ENCODE results near the gene TPM4.
"Not testable (repeated sequence)": the region's sequence is repeated elsewhere in the genome, so short reads cannot be mapped to it uniquely, and the experiment has no call there.

Gene TPM4

GRCh38 chr19:16076154-16076957 is at the start of gene TPM4:
TSS of gene TPM4 (plus strand) at chr19:16076495. CDS start at chr19:16076566, 71 bp downstream.
- peak; percentile 78 for DNase-seq

DNA sequence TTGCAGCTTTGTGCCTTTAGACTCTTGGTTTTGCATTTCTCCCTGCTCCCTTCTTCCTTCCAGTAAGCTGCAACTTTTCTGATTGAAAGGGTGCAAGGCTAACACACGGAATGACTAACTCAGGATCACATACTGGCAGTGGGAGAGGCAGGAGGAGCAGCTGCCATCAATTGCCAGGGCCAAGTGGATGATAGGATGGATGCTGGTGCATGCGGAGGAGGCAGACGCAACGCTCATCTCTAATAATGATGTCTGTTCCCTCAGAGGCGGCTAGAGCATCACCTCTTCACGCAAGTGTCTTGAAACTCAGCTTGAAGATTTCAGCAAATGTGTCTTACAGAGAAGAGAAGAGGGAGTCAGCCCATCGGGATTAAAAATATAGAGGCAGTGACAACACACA is 49.5 kb upstream of the TPM4 start:
- no peak for DNase-seq

DNA sequence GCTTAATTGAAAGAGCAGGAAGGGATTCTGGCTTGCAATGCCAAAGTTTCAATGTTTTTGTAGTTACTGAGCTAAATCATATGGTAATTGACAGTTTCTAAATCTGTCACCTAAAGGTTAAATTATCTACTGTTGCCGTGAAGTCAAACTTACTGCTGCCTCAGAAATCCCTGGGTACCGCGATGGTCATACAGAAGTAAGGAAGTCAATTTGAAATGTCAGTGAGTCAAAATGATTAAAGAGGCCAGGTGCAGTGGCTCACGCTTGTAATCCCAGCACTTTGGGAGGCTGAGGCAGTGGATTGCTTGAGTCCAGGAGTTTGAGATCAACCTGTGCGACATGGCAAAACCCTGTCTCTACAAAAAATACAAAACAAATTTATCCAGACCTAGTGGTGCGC is 48.8 kb upstream of the TPM4 start:
- no peak for DNase-seq

- DNase-seq = not testable (repeated sequence)
Measured at GRCh38 chr19:16030155-16030554, 46.1 kb upstream of the TPM4 start.

DNA sequence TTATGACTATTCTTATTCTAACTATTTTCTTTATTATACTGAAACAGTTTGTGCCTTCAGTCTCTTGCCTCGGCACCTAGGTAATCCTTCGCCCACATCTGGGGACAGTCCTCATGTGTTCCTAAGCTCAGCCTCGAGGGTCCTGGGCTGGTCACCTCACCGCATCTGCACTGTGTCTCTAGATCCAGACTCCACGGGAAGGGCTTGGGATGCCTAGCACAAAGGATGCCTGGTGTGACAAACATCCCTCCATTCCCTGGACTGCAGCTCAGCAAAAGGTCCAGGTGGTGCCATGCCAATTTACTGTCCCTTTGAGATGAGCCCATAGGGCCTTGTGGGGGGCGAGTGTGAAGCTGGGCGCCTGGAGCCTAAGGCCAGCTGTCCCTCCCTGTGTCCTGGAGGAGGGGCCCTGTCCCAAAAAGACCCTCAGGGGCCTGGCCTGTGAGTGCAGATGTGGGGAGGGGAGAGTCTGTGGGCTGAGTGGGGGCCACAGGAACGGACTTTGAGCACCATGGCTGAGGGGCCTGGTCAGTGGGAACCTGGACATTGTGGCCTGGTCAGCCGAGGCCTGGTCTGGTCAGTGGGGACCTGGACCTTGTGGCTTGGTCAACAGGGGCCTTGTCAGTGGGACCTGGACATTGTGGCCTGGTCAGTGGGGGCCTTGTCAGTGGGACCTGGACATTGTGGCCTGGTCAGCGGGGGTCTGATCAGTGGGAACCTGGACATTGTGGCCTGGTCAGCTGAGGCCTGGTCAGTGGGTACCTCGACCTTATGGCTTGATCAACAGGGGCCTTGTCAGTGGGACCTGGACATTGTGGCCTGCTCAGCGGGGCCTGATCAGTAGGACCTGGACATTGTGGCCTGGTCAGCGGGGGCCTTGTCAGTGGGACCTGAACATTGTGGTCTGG is 45.1 kb upstream of the TPM4 start:
- DNase-seq = no peak

GRCh38 chr19:16031872-16032200 is 44.5 kb upstream of the TPM4 start:
- no peak for DNase-seq

DNA sequence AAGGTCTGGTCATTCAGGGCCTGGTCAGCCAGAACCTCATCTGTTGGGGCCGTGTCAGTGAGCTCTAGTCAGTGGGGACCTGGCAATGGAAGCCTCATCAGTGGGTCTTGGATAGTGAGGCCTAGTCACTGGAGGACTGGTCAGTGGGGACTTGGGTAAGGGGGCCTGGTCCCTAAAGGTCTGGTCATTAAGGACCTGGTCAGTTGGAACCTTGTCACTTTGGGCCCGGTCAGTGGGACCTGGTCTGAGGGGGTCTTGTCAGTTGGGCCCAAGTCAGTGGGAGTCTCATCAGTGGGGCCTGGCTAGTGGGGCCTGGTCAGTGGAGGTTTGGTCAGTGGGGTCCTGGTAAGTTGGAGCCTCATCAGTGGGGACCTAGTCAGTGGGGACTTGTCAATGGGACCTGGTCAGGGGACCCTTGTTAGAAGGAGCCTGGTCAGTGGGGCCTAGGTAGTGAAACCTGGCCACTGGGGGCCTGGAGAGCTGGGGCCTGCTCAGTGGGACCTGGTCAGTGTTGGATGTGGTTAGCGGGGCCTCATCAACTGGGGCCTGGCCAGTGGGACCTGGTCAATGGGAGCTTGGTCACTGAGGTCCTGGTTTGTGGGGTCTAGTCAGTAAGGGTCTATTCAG is 43.7 kb upstream of the TPM4 start:
- DNase-seq = no peak

DNA sequence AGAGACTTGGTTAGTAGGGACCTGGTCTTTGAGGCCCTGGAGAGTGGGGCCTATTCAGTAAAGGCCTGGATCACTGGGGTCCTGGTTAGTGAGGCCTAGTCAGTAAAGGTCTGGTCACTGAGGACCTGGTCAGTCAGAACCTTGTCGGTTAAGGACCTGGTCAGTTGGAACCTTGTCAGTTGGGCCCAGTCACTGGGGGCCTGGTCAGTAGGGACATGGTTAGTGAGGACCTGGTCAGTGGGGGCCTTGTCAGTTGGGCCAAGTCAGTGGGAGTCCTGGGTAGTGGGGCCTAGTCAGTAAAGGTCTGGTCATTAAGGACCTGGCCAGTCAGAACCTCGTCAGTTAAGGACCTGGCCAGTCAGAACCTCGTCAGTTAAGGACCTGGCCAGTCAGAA is 43.2 kb upstream of the TPM4 start:
- no peak for DNase-seq

- no peak for DNase-seq
Measured at GRCh38 chr19:16033721-16034120, 42.6 kb upstream of the TPM4 start.

DNA sequence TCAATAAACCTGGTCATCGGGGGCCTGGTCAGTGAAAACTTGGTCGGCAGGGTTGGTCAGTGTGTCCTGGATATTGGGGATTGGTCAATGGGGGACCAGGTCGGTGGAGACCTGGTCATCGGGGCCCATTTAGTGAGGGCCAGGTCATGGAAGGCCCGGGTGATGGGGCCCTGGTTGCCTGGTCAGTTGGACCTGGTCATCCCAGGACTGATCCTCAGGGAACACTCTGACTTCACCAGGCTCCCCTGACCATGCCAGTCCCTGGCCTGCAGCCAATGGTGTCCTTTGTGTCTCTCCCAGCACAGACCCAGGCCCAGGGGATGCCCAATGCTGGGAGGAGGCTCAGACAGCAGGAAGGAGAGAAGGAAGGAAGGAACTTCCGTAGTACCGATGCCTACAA is 42.1 kb upstream of the TPM4 start:
- no peak for DNase-seq

GRCh38 chr19:16034958-16035560 is 41.2 kb upstream of the TPM4 start:
- no peak for DNase-seq

GRCh38 chr19:16035601-16036297 is 40.5 kb upstream of the TPM4 start:
- no peak for DNase-seq

DNA sequence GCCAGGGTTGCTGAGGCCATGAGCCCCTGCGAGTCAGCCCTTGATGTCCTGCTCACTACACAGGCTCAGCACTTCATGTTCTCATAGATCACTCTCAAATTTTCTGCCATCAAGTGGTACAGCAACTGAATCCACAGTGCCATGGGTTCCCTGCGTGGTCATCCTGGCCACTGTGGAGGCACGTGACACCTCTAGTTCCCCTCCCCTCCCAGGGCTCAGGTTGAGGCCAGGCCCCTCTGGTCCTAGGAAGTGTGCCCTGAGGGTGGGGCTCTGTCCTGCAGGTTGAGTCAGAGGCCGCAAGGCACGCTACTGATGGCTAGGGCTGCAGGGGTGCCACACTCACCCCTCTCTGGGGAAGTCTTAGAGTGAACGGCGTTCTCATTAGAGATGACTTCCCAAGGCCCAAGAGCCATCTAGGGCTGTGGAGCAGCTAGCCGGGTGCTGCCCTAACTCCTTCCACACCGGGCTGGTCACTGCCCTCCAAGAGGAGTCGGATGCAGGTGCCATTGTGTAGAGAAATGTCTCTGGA is 39.8 kb upstream of the TPM4 start:
- no peak for DNase-seq

DNA sequence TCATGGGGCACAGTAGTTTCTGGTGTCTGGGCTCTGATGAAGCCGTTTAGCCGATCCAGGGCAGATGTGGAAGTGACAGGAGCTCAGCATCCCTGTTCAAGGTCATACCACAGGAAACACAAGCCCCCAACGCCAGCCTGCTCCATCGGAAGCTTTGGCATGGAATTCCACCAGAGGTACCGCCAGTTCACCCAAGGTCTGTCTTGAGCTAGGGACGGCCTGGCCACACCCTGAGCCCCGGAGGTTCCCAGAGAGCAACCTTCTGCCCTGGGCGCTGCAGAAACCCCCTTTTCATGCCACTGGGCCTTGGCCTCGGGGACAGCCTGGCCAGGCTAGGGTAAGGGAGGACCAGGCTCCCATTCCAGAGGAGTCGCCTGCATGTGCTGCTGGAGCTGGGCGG is 39.4 kb upstream of the TPM4 start:
- DNase-seq = no peak

- no peak for DNase-seq
Measured at GRCh38 chr19:16037424-16038195, 38.7 kb upstream of the TPM4 start.

- DNase-seq = no peak
Measured at GRCh38 chr19:16038196-16038695, 38.0 kb upstream of the TPM4 start.

DNA sequence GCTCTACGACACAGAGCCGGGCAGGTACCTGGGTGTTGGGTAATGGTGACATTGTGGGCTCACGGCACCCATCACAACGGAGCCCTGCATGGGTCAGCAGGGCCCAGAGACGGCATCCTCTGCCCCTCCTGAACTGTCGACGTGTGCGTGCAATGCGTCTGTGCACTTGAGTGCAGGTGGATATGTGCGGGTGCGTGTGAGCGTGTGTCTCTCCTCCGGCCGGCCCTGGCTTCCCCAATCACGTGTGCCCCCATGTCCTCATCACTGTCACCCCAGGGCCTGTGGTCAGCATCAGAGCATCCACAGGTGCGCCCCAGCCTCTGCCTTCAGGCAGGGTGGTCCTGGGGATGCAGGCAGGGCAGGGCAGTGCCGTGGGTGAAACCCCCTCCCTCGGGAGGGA is 37.2 kb upstream of the TPM4 start:
- no peak for DNase-seq

GRCh38 chr19:16039545-16039944 is 36.8 kb upstream of the TPM4 start:
- DNase-seq = no peak

DNA sequence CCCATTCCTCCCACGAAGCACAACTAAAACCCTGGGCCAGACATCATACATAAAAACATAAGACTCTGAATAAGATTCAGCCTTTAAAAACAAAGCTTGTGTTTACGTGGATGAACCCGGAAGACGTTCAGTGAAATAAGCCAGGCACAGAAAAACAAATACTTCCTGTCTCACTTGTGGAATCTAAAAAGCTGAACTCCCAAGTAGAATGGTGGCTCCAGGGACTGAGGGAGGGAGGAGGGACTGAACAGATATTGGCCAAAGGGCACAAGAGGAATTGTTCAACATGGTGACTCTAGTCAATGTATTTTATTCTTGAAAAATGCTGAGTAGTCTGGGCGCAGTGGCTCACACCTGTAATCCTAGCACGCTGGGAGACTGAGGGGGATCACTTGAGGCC is 35.7 kb upstream of the TPM4 start:
- DNase-seq = no peak

GRCh38 chr19:16041299-16041990 is 34.9 kb upstream of the TPM4 start:
- peak; percentile 74 for DNase-seq

DNA sequence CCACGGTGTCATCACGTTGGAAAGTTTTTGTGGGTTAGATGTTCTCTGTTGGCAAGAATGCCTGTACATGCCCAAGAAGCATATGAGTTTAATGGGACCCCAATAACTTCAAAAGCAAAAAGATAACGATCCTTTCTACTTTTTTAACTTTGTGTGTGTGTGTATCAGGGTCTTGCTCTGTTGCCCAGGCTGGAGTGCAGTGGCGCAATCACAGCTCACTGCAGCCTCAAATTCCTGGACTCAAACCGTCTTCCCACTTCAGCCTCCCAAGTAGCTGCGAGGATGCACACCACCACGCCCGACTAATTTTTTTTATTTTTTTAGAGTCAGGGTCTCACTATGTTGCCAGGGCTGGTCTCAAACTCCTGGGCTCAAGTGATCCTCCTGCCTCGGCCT is 34.3 kb upstream of the TPM4 start:
- DNase-seq = no peak

Measured in activated CD4-positive, alpha-beta T cell treated with anti-CD3 and anti-CD28 coated beads, Interleukin-2, amount 50 U/mL, for 1 hour (primary cell).